ENCODE measurements around the gene CLCN3.

Gene CLCN3

DNA sequence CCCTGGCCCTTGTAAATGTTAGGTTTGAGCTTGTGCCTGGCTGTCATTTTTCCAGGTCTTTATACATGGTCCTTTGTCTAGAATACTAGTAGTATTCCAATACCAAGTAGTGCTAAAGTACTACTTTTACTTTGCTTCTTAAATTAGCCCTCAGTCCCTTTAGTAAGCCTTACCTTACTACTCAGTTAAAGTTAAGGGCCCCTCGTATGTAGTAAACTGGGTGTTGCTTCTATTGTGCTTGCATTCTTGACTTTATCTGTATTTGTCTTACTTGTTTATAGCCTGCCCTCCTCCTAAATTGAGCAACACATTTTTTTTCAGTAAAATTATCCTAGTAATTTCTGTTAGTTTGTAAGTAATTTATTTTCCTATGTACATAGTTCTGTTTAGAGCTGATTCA lies 25.2 kb downstream of the CLCN3 start:
- no peak overlapping the region for H3K27ac ChIP-seq
- H3K4me3 ChIP-seq, result no peak overlapping the region

DNA sequence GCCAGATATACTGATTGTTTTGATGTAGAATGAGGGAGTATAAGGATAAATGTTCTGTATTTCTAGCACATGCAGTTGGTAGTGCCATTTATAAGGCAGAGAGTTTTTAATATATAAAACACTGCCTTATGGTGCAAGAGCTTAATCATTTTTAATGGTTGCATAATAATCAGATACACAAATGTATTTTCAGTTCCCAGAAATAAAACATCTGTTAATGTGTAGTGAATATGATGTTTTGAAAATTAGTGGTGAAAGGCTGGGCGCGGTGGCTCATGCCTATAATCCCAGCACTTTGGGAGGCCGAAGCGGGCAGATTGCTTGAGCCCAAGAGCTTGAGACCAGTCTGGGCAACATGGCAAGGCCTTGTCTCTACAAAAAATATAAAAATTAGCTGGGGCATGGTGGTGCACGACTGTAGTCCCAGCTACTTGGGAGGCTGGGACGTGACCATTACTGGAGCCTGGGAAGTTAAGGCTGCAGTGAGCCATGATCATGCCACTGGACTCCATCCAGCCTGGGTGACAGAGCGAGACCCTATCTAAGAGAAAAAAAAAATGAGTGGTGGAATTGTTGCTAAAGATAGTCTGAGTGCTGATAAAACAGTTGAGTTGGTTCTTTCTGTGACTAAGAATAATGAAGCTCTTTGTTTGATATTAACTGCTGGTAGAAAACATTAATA lies 29.3 kb downstream of the CLCN3 start:
- Histone ChIP-seq H3K27ac (peak overlapping the region in 2 of 21 experiments; percentile 32 to 42), H3K4me3 (no peak overlapping the region)

DNA sequence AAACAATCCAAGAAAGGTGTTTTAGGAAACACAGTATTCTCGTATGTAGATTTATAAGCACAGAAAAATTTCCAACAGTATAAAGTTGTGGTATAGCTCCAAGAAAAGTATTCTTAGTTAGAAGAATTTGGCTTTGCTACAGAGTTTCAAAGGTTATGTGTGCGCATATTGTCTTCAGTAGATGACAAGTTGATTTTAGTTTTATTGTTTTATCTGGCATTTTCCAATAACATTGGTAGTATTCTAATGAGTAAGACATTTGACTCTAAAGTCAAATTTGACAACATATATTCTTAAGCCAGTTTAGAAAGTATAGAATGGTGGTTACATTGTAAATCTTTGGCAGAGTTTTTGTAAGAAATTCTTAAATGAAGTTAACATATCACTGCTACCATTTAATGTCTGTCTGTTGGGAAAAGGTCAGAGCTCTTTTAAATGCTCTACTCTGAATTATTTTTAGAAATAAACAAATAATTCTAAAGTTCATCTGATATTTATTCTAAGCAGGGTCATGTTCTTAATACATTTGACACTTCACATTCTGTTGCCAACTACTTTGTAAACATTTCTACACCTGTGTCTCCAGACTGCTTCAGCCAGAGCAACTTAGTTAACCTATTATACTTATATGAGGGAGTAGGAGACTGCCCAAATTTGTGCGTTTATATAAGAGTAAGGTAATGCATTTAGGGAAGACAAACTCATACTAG lies 30.0 kb downstream of the CLCN3 start:
- peak overlapping the region in 1 of 21 experiments; percentile 32 for H3K27ac ChIP-seq
- no peak overlapping the region for H3K4me3 ChIP-seq

DNA sequence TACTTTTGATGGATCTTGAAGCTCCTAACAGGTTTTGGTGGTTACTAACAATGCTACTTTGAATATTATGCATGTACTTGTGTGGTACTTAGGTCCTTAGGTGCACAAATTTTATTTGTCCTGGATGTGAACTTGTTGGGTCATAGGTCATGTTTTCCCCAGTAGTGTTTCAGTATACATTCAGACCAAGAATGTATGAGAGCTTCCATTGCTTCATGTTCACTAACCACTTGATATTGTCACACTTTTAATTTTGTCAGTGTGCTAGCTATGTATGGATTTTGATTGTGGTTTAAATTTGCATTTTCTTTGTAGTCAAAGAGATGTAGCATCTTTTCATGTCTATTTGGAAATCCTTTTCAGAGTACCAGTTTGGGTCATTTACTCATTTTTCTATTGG lies 32.2 kb downstream of the CLCN3 start:
- Histone ChIP-seq H3K4me3 (no peak overlapping the region), H3K27ac (no peak overlapping the region)

DNA sequence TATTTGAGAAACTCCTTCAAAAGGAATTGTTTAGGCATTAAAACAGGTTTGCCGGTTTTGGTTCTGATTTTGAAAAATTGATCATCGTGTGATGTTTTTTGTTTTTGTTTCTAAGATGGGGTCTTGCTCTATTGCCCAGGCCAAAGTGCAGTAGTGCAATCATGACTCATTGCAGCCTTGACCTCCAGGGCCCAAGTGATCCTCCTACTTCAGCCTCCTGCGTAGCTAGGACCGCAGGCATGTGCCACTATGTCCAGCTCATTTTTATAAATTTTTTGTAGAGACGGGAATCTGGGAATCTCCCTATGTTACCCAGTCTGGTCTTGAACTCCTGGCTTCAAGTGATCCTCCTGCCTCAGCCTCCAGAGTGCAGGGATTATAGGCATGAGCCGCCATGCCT lies 35.0 kb downstream of the CLCN3 start:
- no peak overlapping the region for H3K4me3 ChIP-seq
- H3K27ac ChIP-seq, result no peak overlapping the region

DNA sequence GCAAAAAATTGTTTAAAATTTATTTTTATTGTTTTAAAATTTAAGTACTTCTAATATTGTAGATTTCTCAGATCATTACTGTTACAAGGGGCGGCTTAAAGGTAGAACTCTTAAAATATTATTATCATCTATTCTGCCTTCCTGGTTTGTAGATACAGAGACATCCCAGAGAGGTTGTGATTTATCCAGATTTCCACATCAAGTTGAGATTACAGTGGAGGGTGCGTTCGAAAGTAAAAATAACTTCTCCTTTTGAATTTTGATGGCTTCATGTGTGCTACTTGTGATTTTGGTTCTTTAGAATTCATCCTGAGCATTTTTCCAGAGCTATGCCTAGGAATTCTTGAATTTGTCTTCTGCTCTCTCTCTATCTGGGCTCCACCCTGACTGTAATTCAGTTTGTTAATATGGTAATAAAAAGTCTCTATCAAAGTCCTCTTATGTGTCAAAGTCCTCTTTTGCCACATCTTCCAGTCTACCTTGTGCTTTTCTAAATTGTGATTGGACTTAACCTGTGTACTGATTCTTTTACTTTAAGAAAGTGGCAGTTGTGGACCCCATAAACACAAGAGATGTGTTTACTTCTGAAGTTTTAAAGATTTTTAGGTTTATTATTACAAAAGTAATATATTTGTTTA lies 37.2 kb downstream of the CLCN3 start:
- H3K4me3 ChIP-seq, result no peak overlapping the region
- H3K27ac ChIP-seq, result peak overlapping the region in 4 of 21 experiments; percentile 28 to 83 (median 64)

DNA sequence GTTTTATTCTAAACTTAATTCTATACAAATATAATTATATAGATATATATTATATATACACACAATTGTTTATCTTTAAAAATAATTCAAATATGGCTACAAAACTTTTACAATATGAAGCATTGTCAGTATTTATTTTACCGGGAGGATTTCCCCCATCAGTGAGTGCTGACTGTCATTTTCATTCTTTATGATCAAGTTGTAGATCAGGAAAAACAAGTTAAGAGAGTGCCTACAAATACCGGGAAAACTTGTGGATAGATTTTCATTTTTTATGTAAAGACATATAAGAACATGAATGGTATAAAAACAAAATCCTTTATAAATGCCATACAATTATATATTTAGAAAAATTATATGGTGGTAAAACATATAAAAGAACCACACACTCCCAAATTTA lies 37.8 kb downstream of the CLCN3 start:
- Histone ChIP-seq H3K4me3 (no peak overlapping the region), H3K27ac (peak overlapping the region in 14 of 21 experiments; percentile 20 to 89 (median 78))

DNA sequence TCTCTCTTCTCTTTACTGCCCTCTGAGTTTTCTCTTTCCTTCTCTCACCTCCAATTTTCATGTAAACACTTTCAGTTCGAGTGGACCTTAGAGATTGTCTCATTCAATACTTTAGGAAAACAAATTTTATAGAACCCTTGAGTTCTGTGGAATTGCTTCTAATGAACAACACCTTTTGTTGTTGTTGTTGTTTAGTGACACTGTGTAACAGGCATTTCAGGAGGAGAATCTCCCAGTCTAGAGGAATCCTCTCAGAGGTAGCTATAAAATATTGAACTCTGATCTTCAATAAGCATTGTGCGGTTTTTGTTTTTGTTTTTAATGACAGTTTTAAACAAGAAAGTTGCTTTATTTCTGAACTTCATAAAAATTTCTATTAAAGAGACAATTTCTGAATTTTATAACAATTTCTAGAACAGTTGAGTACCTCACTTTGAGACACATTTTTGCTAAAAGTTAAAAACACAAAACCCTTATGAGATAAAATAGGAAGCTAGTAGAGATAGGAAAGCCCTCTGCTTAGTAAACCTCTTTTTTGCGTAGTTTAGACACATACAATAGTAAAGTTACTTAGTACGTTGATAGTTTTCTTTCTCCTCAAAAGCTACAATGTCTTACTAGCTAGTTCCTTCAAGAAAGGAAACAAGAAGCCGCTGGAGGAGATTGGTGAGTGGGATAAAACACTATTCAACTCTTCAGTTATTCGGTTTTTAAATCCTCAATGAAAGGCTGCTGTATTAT lies 38.8 kb downstream of the CLCN3 start:
- Histone ChIP-seq H3K27ac (peak overlapping the region in 19 of 21 experiments; percentile 20 to 89 (median 77)), H3K4me3 (peak overlapping the region in 3 of 7 experiments; percentile 19 to 26 (median 21))

DNA sequence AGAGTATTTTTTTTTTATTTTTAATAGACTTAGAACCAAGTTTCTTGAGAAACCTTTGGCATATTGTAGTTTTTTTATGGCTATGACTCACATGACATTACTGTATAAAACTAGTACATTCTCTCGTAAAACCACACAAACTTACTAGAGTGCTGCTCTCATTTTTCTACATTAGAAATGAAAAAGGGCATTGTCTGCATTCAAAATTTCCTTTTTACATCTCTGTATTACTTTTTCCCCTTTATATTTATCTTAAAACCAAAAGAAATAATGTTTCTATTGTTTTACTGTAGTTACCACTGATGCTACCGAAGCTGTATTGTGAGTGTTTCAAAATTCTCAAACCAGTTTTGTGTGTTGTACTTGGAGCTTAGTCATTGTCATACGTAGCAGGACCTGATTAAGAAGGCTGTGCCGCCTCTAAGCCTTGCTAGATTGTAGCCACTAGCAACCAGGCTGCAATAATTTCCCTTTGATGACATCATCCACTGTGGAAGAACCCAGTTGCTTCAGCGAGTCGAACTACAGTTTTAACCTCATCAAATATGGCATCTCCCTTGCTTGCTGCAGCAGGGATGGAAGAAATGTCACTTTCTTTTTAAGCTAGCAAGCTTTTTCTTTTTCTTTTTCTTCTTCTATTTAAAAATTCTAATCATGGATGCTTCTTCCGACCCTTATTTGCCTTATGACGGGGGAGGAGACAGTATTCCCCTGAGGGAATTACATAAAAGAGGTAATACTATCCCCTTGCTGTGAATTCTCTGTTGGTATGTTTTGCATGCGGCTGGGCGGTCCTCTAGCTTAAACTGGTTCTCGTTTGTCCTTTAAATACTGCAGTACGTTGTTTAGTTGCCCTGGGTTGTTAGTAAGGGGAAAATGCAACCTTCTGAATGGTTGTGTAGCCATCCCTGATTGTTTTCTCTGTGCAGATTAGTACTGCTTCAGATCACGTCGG lies 39.6 kb downstream of the CLCN3 start:
- Histone ChIP-seq H3K4me3 (peak overlapping the region; percentile 6 to 48 (median 26)), H3K27ac (peak overlapping the region in 20 of 21 experiments; percentile 20 to 89 (median 76))

DNA sequence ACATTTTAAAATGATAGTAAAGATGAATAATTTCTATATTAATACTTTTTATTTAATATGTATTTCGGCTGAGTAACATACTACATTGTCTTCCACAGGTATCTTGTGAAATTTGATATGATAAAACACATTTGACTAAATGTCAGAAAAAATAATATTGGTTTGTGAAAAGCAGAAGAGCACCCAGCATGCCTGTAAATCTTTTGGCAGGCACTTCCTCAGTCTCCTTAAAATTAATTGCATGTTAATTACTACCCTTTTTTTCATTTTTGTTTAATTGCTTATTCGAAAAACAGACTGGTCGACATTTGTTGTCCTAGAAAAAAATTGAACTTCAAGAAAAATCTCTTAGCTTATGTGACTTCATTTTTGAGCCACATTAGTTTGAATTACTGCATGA lies 40.6 kb downstream of the CLCN3 start:
- peak overlapping the region in 19 of 21 experiments; percentile 20 to 89 (median 75) for H3K27ac ChIP-seq
- H3K4me3 ChIP-seq, result peak overlapping the region in 4 of 7 experiments; percentile 26 to 48 (median 30)

DNA sequence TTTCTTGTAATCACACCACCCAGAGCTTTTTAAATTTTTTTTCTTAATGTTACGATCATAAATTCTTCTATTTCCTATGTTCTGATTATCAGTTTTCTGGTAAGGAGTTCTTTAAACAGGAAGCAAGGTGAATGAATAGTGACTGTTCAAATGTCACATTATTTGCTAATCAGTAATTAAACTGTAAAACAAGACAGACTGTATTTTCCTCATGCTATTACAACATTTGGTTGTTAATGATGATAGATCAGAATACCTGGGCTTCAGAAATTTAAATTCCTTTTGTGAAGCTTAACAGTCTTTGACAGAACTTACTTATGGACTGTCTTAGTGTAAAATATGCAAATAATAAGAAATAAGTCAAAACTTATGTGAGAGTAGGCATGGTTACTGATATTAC lies 41.4 kb downstream of the CLCN3 start:
- Histone ChIP-seq H3K27ac (peak overlapping the region in 3 of 21 experiments; percentile 81 to 89 (median 87)), H3K4me3 (peak overlapping the region in 1 of 7 experiments; percentile 48)

DNA sequence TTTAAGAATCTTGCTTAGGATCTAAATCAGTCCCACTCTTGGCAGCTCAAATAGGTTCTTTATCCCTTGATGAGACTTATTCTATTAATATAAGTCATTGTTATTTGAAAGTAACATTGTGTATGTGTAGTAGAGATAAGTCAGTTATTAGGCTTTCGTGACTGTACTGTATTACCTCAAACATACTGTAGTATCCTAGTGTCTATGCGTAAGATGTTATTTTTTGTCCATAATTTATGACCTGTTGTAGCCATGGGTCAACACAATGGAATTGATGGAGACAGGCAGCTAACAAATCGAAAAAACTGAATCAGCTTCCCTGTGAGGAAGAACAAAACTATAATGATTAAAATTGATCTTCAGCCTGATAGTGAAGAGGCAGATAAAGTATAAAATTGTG lies 41.8 kb downstream of the CLCN3 start:
- H3K27ac ChIP-seq, result peak overlapping the region in 2 of 21 experiments; percentile 81 to 87
- H3K4me3 ChIP-seq, result no peak overlapping the region

DNA sequence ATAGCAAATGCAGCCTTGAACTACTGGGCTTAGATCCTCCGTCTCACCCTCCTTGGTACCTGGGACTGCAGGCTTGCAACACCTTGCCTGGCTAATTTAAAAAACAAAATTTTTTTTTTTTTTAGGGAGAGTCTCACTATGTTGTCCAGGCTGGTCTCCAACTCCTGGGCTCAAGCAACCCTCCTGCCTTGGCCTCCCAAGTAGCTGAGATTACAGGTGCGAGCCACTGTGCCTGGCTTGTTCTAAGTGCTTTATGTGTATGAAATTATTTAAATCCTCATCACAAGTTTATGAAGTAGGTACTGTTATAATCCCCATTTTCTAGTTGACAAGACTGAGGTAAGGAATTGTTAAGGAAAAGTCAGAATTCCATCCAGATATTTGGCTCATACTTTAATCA lies 43.0 kb downstream of the CLCN3 start:
- peak overlapping the region in 1 of 21 experiments; percentile 12 for H3K27ac ChIP-seq
- no peak overlapping the region for H3K4me3 ChIP-seq

DNA sequence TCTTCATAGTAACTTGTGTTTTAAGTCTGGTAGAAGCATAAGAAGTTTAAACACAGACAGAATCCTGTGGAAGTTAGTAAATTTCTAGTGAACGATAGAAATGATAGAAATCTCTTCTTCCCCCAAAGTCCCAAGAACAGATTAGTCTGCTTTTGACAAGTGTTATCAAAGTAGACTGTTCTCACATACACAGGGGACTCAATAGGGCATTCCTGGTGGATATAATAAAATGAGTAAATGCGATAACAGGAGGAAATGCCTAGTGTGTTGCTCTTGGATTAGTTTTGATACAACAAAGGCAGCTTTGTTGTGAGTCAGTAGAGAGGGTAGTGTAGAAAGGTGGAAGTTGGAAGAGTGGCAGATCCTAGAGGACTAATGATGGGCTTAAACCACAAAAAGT lies 43.5 kb downstream of the CLCN3 start:
- H3K27ac ChIP-seq, result peak overlapping the region in 3 of 21 experiments; percentile 9 to 14 (median 12)
- no peak overlapping the region for H3K4me3 ChIP-seq

DNA sequence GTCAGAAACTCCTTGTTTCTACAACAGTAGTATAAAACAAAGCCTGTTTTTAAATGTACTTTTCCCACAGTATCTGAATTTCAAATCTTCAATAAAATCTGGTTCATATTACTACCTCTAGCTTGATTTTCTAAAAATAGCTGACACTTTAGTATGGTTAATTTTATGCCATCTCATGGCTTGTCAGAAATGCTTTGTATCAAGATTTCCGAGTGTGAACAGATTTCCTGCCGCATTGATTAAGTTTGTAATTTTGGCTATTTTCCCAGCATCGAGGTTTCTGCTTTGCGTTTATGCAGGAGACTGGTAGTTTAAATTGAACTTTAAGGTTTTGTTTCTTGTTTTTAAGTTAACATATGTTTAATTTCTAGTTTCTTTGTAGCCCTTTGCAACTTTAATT lies 44.2 kb downstream of the CLCN3 start:
- Histone ChIP-seq H3K27ac (peak overlapping the region in 1 of 21 experiments; percentile 31), H3K4me3 (no peak overlapping the region)

DNA sequence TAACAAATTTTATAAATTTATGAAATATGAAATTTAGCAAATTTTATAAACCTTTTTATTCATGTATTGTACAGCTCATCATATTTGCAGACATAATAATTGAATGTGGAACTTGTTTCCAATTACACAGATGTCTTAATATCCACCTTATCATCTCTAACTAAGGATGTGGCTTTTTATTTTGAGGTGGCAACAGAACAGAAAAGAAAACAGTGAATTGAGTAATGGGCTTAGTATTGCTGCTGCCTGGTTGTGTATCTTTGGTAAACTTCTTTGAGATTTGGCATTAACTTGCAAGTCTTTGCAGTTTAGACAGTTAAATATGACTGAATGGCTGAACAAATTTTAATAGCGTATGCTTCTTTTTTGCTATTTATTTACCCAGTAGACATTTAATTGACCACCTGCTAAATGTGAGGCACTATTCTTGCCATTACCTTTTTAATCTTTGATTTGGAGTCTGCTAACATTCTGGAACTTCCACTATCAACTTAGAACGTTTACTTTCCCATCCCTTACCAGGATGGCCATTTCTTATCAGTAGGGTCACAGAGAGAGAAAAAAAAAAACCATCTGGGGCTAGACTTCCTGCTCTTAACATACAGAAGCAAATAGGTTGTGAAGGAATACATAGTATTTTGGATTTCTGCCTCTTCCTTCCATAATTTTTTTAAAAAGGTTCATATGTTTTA lies 44.8 kb downstream of the CLCN3 start:
- Histone ChIP-seq H3K27ac (no peak overlapping the region), H3K4me3 (no peak overlapping the region)

DNA sequence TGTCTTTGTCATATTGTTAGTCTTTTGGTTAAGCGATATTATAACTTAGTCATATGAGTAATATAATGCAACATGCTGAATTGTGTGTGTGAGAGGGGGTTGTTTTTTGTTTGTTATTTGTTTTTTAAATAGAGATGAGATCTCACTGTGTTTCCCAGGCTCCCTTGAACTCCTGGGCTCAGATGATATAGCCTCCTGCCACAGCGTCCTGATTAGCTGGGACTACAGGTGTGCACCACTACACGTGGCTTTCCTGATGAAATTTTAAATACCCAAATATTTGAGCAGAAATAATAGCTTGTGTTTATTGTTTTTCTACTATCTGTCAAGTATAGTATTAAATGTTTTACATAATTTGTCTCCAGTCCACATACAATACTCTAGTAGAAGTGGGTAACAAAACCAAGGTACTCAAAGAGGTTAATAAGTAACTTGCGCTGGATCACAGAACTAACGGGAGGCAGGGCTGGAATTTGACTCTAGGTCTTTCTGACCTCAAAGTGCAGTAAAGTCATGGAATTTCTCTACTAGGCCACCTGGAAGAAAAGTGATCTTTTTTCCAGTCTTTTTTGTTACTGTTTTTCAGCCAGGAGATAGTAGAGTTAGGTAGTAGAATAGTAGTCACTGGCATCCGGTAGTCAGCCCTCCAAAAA lies 47.8 kb downstream of the CLCN3 start:
- Histone ChIP-seq H3K27ac (no peak overlapping the region), H3K4me3 (no peak overlapping the region)

DNA sequence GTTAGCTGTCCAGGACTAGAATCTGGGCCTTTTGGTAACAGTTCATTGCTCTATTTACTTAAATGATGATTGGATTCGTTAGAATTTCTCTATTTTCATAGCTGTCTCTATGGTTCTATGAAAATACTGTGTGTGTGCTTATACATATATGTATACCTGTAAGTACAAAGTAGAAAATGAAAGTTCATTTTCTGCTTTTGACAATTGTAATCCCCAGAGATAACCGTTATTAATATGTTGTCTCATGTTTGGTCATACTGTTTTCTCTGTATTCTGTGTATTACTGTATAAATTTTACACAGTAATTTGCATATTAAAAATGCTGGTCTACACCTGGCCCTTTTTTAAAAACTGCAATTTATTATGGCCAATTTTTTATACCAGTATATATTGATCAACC lies 55.4 kb downstream of the CLCN3 start:
- no peak overlapping the region for H3K27ac ChIP-seq
- H3K4me3 ChIP-seq, result no peak overlapping the region

All from skin epidermis (tissue), 12 donors.